Calu3 (cell line): ENCODE results near the gene TEX44. TPM values are rescaled to one million over a fixed set of nuclear protein-coding genes. Genes with fewer than 3 reads are reported as not detected.

Experiments used
- BruUV-seq: library from RNA; stranded (reverse); fragments of 400-500 nt; replicated peaks from 2 replicates; lab custom pipeline; 2021; lab: Mats Ljungman, UMichigan
- CTCF ChIA-PET: fragments of 300-600 bp; sonication (Branson Sonifier 250); formaldehyde crosslinking; loops from one replicate; lab custom pipeline; 2022; ENCODE audit warnings: antibody characterized with exemption; lab: Charles Lee
- DNase-seq: peaks from one replicate; pipeline ENCODE4 v3.0.0; 2022
- H3K27ac Mint-ChIP-seq: one replicate; pipeline ENCODE4 v1.8.0; 2022; ENCODE audit warnings: mixed read lengths; ENCODE audit not compliant: unreplicated experiment
- H3K27me3 Mint-ChIP-seq: one replicate; pipeline ENCODE4 v1.8.0; 2022; ENCODE audit warnings: mixed read lengths; ENCODE audit not compliant: unreplicated experiment
- H3K36me3 Mint-ChIP-seq: one replicate; pipeline ENCODE4 v1.8.0; 2022; ENCODE audit warnings: mild to moderate bottlenecking, moderate library complexity, mixed read lengths; ENCODE audit not compliant: insufficient read depth, unreplicated experiment
- H3K4me1 Mint-ChIP-seq: one replicate; pipeline ENCODE4 v1.8.0; 2022; ENCODE audit warnings: mild to moderate bottlenecking, low read depth, mixed read lengths; ENCODE audit not compliant: unreplicated experiment
- H3K4me3 Mint-ChIP-seq: one replicate; pipeline ENCODE4 v1.8.0; 2022; ENCODE audit warnings: mild to moderate bottlenecking, low read depth, moderate library complexity, mixed read lengths; ENCODE audit not compliant: unreplicated experiment
- H3K9me3 Mint-ChIP-seq: one replicate; pipeline ENCODE4 v1.8.0; 2022; ENCODE audit warnings: low read depth, mixed read lengths; ENCODE audit not compliant: unreplicated experiment
- CTCF ChIP-seq: fragments of 200-600 bp; IDR thresholded peaks from one replicate; pipeline ENCODE4 v1.8.0; 2022; ENCODE audit warnings: antibody characterized with exemption; ENCODE audit not compliant: unreplicated experiment
- intact Hi-C: fragments of 100-400 bp; cut with micrococcal nuclease; formaldehyde crosslinking; loops from one replicate; pipeline ENCODE4 v1.10.0; 2022; ENCODE audit not compliant: unreplicated experiment
- total RNA-seq: library from RNA; stranded (reverse); gene quantifications from 2 replicates; pipeline ENCODE4 v1.2.3, GENCODE V29; 2022

TEX44 gene
- total RNA-seq, 1 experiment from 2014 or later = not detected

- TF ChIP-seq CTCF = peak; percentile 83
- BruUV-seq = no TSS peak
- CTCF ChIA-PET = interaction anchor here (0.7 to 1.6 kb wide), 11 partner anchors 11 to 777 kb away, joined by 3 to 20 read pairs (median 4); no protein-coding TSS in a partner anchor
- peak overlapping the region; percentile 54 for H3K27ac Mint-ChIP-seq
- H3K4me3 Mint-ChIP-seq = no peak overlapping the region
- H3K36me3 Mint-ChIP-seq = peaks cover 27% of the 10 kb centered on the region
- peak; percentile 91 for DNase-seq
- intact Hi-C loops = loop anchor here (1.0 kb wide), 1 partner anchor 38 kb away; no protein-coding TSS in a partner anchor
- H3K9me3 Mint-ChIP-seq = no peaks in the 10 kb centered on the region
- H3K27me3 Mint-ChIP-seq = no peaks in the 10 kb centered on the region
- peaks cover 26% of the 10 kb centered on the region for H3K4me1 Mint-ChIP-seq
Observed at GRCh38 chr2:231601356-231602229, 8.9 kb downstream of the TEX44 start.

GRCh38 chr2:231602859-231603467 lies 10.3 kb downstream of the TEX44 start:
- intact Hi-C loops = no loop called here
- DNase-seq = no peak
- Mint-ChIP-seq H3K27me3 (no peaks in the 10 kb centered on the region), H3K36me3 (peaks cover 27% of the 10 kb centered on the region), H3K4me1 (peaks cover 26% of the 10 kb centered on the region), H3K27ac (peak overlapping the region; percentile 97), H3K4me3 (peak overlapping the region; percentile 66), H3K9me3 (no peaks in the 10 kb centered on the region)
- no peak for TF ChIP-seq CTCF
- CTCF ChIA-PET = no interaction called here
- no TSS peak for BruUV-seq

GRCh38 chr2:231604101-231604684 lies 11.5 kb downstream of the TEX44 start:
- no peak for TF ChIP-seq CTCF
- H3K27ac Mint-ChIP-seq = peak overlapping the region; percentile 97
- intact Hi-C loops = no loop called here
- H3K27me3 Mint-ChIP-seq = no peaks in the 10 kb centered on the region
- peak; percentile 75 for DNase-seq
- H3K4me3 Mint-ChIP-seq = peak overlapping the region; percentile 66
- CTCF ChIA-PET = interaction anchor here (0.7 to 1.3 kb wide), 2 partner anchors 41 to 71 kb away, joined by 3 to 6 read pairs; no protein-coding TSS in a partner anchor
- no peaks in the 10 kb centered on the region for H3K9me3 Mint-ChIP-seq
- H3K36me3 Mint-ChIP-seq = peaks cover 27% of the 10 kb centered on the region
- H3K4me1 Mint-ChIP-seq = peaks cover 35% of the 10 kb centered on the region
- BruUV-seq = no TSS peak
